Astrocyte (in vitro differentiated cells and primary cell): ENCODE data around the gene KIF18A.

ENCODE experiments used
- CTCF ChIP-seq: IDR thresholded peaks from 2 replicates; pipeline ENCODE4 v1.5.1; 2011; ENCODE audit warnings: low read depth, mild to moderate bottlenecking, inconsistent platforms, low read length, moderate library complexity; ENCODE audit not compliant: insufficient read depth
- EZH2 ChIP-seq: IDR thresholded peaks from 2 replicates; pipeline ENCODE4 v1.6.1; 2012; ENCODE audit warnings: mild to moderate bottlenecking, low read length, inconsistent platforms; ENCODE audit not compliant: insufficient read depth

- TF ChIP-seq CTCF (no peak), EZH2 (no peak)
Observed at GRCh38 chr11:28139841-28140415, 32.0 kb upstream of the KIF18A start.
